BLaER1 treated with 17β-estradiol and CSF1 and Interleukin-3, amounts not matched to agents 10 nM and 100 nM (cell line): ENCODE measurements around the gene NOD1.
"Not testable (repeated sequence)": the region's sequence is repeated elsewhere in the genome, so short reads cannot be mapped to it uniquely, and the experiment has no call there.

Source experiments
- H3K27ac ChIP-seq, 11 experiments: shearing (Covaris generic); formaldehyde crosslinking; 2 replicates each; pipeline ENCODE4 v1.8.1; 2022
- H3K27me3 ChIP-seq, 11 experiments: shearing (Covaris generic); formaldehyde crosslinking; 2 replicates each; pipeline ENCODE4 v1.8.1; 2022
- H3K36me3 ChIP-seq, 11 experiments: shearing (Covaris generic); formaldehyde crosslinking; 2 replicates each; pipeline ENCODE4 v1.8.1; 2022
- H3K4me1 ChIP-seq, 10 experiments: shearing (Covaris generic); formaldehyde crosslinking; 2 replicates each; pipeline ENCODE4 v1.8.1; 2022
- H3K4me2 ChIP-seq, 11 experiments: shearing (Covaris generic); formaldehyde crosslinking; 2 replicates each; pipeline ENCODE4 v1.8.1; 2022
- H3K4me3 ChIP-seq, 10 experiments: shearing (Covaris generic); formaldehyde crosslinking; 2 replicates each; pipeline ENCODE4 v1.8.1; 2022
- H3K9ac ChIP-seq, 11 experiments: shearing (Covaris generic); formaldehyde crosslinking; 2 replicates each; pipeline ENCODE4 v1.8.1; 2022
- H3K9me3 ChIP-seq, 11 experiments: shearing (Covaris generic); formaldehyde crosslinking; replicated peaks in 1 of 11; 2 replicates each; pipeline ENCODE4 v1.8.1; 2022
- H4K20me1 ChIP-seq, 11 experiments: shearing (Covaris generic); formaldehyde crosslinking; 2 replicates each; pipeline ENCODE4 v1.8.1; 2022
- Cebpa-rat ChIP-seq, 11 experiments: shearing (Covaris generic); IDR thresholded peaks; 2 replicates each; pipeline ENCODE4 v1.8.1; 2022

NOD1 gene

DNA sequence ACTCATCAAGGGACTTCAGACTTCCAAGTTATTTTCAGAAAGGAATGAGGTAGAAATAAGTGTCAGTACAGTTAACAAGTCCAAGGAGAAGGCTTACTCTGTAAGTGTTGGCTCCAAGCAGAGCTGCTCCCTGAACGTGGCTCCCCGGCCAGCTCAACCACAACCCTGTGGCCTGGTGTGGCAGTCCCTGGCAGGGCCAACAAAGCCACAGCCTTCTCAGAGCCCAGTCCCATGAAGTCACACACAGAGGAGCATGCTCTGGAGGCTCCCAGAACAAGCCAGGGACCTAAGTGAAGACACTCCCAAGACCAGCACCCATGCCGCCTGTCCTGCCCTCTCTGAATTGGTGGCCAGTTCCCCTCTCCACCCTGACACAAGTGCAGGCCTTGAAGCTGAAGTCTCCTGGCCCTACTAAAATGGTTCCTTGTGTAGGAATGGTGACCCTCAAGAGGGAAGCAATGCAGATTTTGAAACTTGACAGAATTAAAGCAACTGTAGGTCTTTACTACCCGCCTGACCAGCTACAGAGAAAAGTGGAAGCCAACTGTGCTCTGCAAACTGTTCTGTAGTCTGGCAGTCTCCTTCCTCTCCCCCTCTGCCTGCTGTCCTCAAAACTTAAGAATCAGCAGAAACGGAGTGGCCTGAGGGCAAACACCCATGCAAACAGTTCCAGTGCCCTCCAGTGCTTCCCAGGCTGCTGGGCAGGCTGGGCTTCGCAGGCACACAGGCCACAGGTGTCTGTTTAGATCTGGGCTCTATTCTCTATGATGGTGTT, 51.1 kb downstream of the NOD1 start:
- peak overlapping the region in 10 of 11 experiments; percentile 13 to 92 (median 51); a peak in 15 of 22 replicates for H3K4me2 ChIP-seq

GRCh38 chr7:30424506-30424905, 54.1 kb downstream of the NOD1 start:
- Histone ChIP-seq H3K9ac (no peak overlapping the region), H3K27ac (peak overlapping the region in 1 of 11 experiments; percentile 18; a peak in 1 of 22 replicates), H3K4me2 (peak overlapping the region in 7 of 11 experiments; percentile 0 to 43 (median 27); a peak in 10 of 22 replicates), H3K9me3 (peaks cover 0 to 34% (median 28%) of the 10 kb centered on the region in 11 experiments; a peak in 18 of 22 replicates), H3K27me3 (no peaks in the 10 kb centered on the region), H3K36me3 (peaks cover 31 to 78% (median 47%) of the 10 kb centered on the region in 11 experiments), H3K4me1 (peaks cover 20 to 53% (median 28%) of the 10 kb centered on the region in 10 experiments), H3K4me3 (no peak overlapping the region), H4K20me1 (no peaks in the 10 kb centered on the region)
- TF ChIP-seq Cebpa-rat (IDR thresholded peaks at IDR 0.05), result no peak

More for the DNA sequence above, 51.1 kb downstream of the NOD1 start:
- Histone ChIP-seq H3K9ac (peak overlapping the region in 1 of 11 experiments; percentile 35; a peak in 1 of 22 replicates), H4K20me1 (no peaks in the 10 kb centered on the region), H3K27ac (peak overlapping the region in 2 of 11 experiments; percentile 38 to 48; a peak in 3 of 22 replicates), H3K4me3 (no peak overlapping the region), H3K36me3 (peaks cover 28 to 85% (median 52%) of the 10 kb centered on the region in 11 experiments), H3K9me3 (peaks cover 0 to 29% (median 25%) of the 10 kb centered on the region in 11 experiments; a peak in 17 of 22 replicates), H3K27me3 (no peaks in the 10 kb centered on the region), H3K4me1 (peaks cover 48 to 83% (median 58%) of the 10 kb centered on the region in 10 experiments)
- no peak for TF ChIP-seq Cebpa-rat (IDR thresholded peaks at IDR 0.05)

- peak overlapping the region in 1 of 11 experiments; percentile 18; a peak in 1 of 22 replicates for H3K27ac ChIP-seq
Measured at GRCh38 chr7:30423788-30424505, 54.6 kb downstream of the NOD1 start.

DNA sequence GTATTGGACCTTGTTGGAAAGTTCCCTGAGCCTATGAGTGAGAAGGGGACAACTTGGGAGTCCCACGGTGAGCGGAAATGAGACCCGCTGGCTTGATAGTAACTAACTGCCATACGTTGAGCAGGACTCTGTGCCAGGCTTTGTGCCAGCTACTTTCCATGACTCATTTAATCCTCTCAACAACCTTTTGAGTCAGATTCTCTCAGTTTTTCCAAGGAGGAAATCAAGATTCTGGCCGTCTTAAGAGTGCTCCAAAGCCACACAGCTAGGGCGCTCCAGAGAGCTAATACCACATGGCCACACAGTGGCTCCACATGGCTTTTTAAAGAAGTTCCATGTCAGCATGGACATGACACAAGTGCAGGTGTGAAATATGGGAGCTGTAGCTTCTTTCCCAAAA, 55.7 kb downstream of the NOD1 start:
- H3K36me3 ChIP-seq, result peaks cover 31 to 62% (median 45%) of the 10 kb centered on the region in 11 experiments
- no peaks in the 10 kb centered on the region for H4K20me1 ChIP-seq
- no peak overlapping the region for H3K27ac ChIP-seq
- no peak overlapping the region for H3K4me2 ChIP-seq
- no peak for TF ChIP-seq Cebpa-rat (IDR thresholded peaks at IDR 0.05)
- H3K9me3 ChIP-seq, result peaks cover 0 to 34% (median 28%) of the 10 kb centered on the region in 11 experiments; a peak in 18 of 22 replicates
- no peaks in the 10 kb centered on the region for H3K27me3 ChIP-seq
- H3K9ac ChIP-seq, result no peak overlapping the region
- H3K4me1 ChIP-seq, result peaks cover 4 to 37% (median 15%) of the 10 kb centered on the region in 10 experiments; a peak in 19 of 20 replicates
- H3K4me3 ChIP-seq, result no peak overlapping the region

More at GRCh38 chr7:30423788-30424505, 54.6 kb downstream of the NOD1 start:
- H3K9ac ChIP-seq, result no peak overlapping the region
- no peak overlapping the region for H3K4me3 ChIP-seq
- H4K20me1 ChIP-seq, result no peaks in the 10 kb centered on the region
- TF ChIP-seq Cebpa-rat (IDR thresholded peaks at IDR 0.05), result no peak
- peaks cover 31 to 72% (median 45%) of the 10 kb centered on the region in 11 experiments for H3K36me3 ChIP-seq
- H3K9me3 ChIP-seq, result peaks cover 0 to 34% (median 28%) of the 10 kb centered on the region in 11 experiments; a peak in 18 of 22 replicates
- peak overlapping the region in 7 of 11 experiments; percentile 0 to 43 (median 27); a peak in 9 of 22 replicates for H3K4me2 ChIP-seq
- H3K4me1 ChIP-seq, result peaks cover 15 to 47% (median 23%) of the 10 kb centered on the region in 10 experiments
- no peaks in the 10 kb centered on the region for H3K27me3 ChIP-seq

DNA sequence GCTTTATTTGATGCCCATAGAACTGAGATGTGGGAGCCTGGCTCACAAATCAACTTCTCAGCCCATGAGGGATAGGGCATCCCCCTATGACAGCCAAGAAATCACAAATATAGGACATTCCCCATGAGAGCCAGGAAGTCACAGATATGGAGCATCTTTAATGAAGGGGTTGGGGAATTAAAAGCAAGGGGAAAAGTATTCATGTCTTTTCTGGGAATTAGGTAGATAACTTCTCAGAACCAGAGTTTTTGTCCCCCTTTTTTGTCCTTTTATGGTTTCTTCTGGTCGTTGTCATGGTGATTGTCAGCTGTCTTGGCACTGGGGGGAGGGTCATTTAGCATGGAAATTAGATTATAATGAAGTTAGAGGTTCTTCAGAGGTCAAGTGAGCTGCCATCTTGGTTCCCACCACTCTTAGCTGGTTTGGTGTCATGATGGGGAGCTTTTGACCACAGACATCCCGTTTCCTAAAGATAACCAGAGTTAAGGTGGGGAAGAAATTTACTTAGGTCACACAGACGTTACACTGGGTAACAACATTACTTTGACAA, 56.9 kb downstream of the NOD1 start:
- H3K4me3 ChIP-seq, result no peak overlapping the region
- peaks cover 28 to 50% (median 38%) of the 10 kb centered on the region in 11 experiments for H3K36me3 ChIP-seq
- peaks cover 0 to 34% (median 28%) of the 10 kb centered on the region in 11 experiments; a peak in 18 of 22 replicates for H3K9me3 ChIP-seq
- H3K27ac ChIP-seq, result no peak overlapping the region
- no peak overlapping the region for H3K9ac ChIP-seq
- H3K4me1 ChIP-seq, result peaks cover 0 to 25% (median 10%) of the 10 kb centered on the region in 10 experiments; a peak in 14 of 20 replicates
- no peaks in the 10 kb centered on the region for H4K20me1 ChIP-seq
- TF ChIP-seq Cebpa-rat (IDR thresholded peaks at IDR 0.05), result no peak
- H3K27me3 ChIP-seq, result no peaks in the 10 kb centered on the region
- H3K4me2 ChIP-seq, result no peak overlapping the region

GRCh38 chr7:30420662-30421061, 57.9 kb downstream of the NOD1 start:
- no peak overlapping the region for H3K27ac ChIP-seq
- no peaks in the 10 kb centered on the region for H3K27me3 ChIP-seq
- no peaks in the 10 kb centered on the region for H4K20me1 ChIP-seq
- H3K9me3 ChIP-seq, result peaks cover 0 to 34% (median 28%) of the 10 kb centered on the region in 11 experiments; a peak in 18 of 22 replicates
- H3K4me3 ChIP-seq, result no peak overlapping the region
- H3K4me2 ChIP-seq, result no peak overlapping the region
- peaks cover 0 to 15% (median 8%) of the 10 kb centered on the region in 10 experiments; a peak in 12 of 20 replicates for H3K4me1 ChIP-seq
- no peak overlapping the region for H3K9ac ChIP-seq
- no peak for TF ChIP-seq Cebpa-rat (IDR thresholded peaks at IDR 0.05)
- peaks cover 22 to 41% (median 31%) of the 10 kb centered on the region in 11 experiments for H3K36me3 ChIP-seq

GRCh38 chr7:30420080-30420479, 58.5 kb downstream of the NOD1 start:
- not testable (repeated sequence) for H3K27ac ChIP-seq, H3K4me2 ChIP-seq, H4K20me1 ChIP-seq, H3K27me3 ChIP-seq, H3K9ac ChIP-seq, H3K4me3 ChIP-seq
- Histone ChIP-seq H3K36me3 (peaks cover 16 to 36% (median 25%) of the 10 kb centered on the region in 11 experiments), H3K4me1 (peaks cover 0 to 13% (median 8%) of the 10 kb centered on the region in 10 experiments; a peak in 12 of 20 replicates), H3K9me3 (peaks cover 0 to 34% (median 28%) of the 10 kb centered on the region in 11 experiments; a peak in 18 of 22 replicates)

DNA sequence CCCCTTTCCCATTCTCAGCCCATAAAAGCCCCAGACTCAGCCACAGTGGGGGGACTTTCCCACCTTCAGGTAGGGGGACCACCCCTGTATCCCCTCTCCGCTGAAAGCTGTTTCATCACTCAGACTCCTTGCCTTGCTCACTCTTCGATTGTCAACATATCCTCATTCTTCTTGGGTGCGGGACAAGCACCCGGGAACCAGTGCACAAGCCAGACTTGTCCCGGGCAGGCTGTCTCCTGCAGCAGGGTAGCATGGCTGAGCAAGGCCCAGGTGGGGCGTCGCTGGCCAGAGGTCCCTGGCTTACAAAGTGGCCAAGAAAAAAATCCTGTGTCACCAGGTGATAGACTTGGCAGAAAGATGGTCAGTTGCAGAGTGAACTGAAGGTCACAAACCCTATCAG, 64.7 kb downstream of the NOD1 start:
- no peak for TF ChIP-seq Cebpa-rat (IDR thresholded peaks at IDR 0.05)
- Histone ChIP-seq H3K4me3 (no peak overlapping the region), H3K9me3 (peaks cover 12 to 19% (median 16%) of the 10 kb centered on the region in 11 experiments), H3K27me3 (no peaks in the 10 kb centered on the region), H3K4me2 (no peak overlapping the region), H3K4me1 (peaks cover 7 to 28% (median 20%) of the 10 kb centered on the region in 10 experiments; a peak in 18 of 20 replicates), H3K9ac (no peak overlapping the region), H4K20me1 (no peaks in the 10 kb centered on the region; a peak in 1 of 22 replicates), H3K27ac (no peak overlapping the region), H3K36me3 (peaks cover 7 to 18% (median 12%) of the 10 kb centered on the region in 11 experiments; a peak in 16 of 22 replicates)
